Fibroblast of upper back skin (primary cell): ENCODE results near the gene TRERF1.

Experiments used
- DNase-seq: peaks from one replicate; pipeline ENCODE4 v3.0.0-alpha.2; 2013

The TRERF1 gene

GRCh38 chr6:42390228-42390934 is 61.3 kb downstream of the TRERF1 start:
- DNase-seq: no peak

GRCh38 chr6:42389736-42390135 is 62.0 kb downstream of the TRERF1 start:
- no peak for DNase-seq

- no peak for DNase-seq
Observed at GRCh38 chr6:42388046-42388445, 63.7 kb downstream of the TRERF1 start.

- DNase-seq: no peak
Observed at GRCh38 chr6:42387336-42387735, 64.4 kb downstream of the TRERF1 start.

GRCh38 chr6:42385339-42385738 is 66.4 kb downstream of the TRERF1 start:
- no peak for DNase-seq

- DNase-seq: no peak
Observed at GRCh38 chr6:42383421-42384205, 68.1 kb downstream of the TRERF1 start.

GRCh38 chr6:42381850-42382249 is 69.9 kb downstream of the TRERF1 start:
- DNase-seq: no peak

GRCh38 chr6:42380228-42380979 is 71.3 kb downstream of the TRERF1 start:
- no peak for DNase-seq

GRCh38 chr6:42378536-42378935 is 73.2 kb downstream of the TRERF1 start:
- no peak for DNase-seq

GRCh38 chr6:42378125-42378524 is 73.6 kb downstream of the TRERF1 start:
- no peak for DNase-seq

GRCh38 chr6:42375007-42375635 is 76.6 kb downstream of the TRERF1 start:
- no peak for DNase-seq

GRCh38 chr6:42374018-42374669 is 77.6 kb downstream of the TRERF1 start:
- DNase-seq: no peak

GRCh38 chr6:42372699-42373098 is 79.0 kb downstream of the TRERF1 start:
- DNase-seq: no peak

- DNase-seq: no peak
Observed at GRCh38 chr6:42370323-42370985, 81.3 kb downstream of the TRERF1 start.

GRCh38 chr6:42369568-42369967 is 82.2 kb downstream of the TRERF1 start:
- no peak for DNase-seq

- no peak for DNase-seq
Observed at GRCh38 chr6:42368181-42368580, 83.5 kb downstream of the TRERF1 start.

GRCh38 chr6:42367353-42368011 is 84.2 kb downstream of the TRERF1 start:
- DNase-seq: no peak

- DNase-seq: no peak
Observed at GRCh38 chr6:42366999-42367352, 84.8 kb downstream of the TRERF1 start.

GRCh38 chr6:42366011-42366705 is 85.6 kb downstream of the TRERF1 start:
- no peak for DNase-seq

- DNase-seq: no peak
Observed at GRCh38 chr6:42365021-42365420, 86.7 kb downstream of the TRERF1 start.
